ENCODE data around the gene PDILT.

Gene PDILT

DNA sequence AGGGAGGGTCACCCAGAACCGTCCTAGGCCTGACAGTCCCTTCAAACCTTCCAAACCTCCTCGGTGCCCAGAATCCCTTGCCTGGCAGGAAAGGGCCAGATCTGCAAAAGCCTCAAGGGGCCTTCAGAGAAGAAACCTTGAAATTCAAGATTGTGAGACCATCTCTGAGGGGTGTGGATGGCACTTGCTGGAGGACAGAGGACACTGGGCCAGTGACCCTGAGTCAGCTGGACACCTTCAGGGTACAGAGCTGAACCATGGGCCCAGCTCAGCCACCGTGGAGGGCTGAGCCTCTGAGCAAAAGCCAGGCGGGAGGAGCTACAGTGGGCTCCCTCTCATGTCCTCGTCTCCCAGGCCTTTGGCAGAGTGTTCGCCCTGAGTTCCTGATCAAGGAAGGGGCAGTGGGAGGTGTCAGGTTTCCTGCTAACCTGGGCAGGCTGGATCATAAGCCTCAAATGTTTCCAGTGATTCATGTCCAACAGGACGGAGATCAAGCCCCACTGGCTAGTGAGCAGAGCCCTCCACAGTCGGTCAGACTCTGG is 3.0 kb downstream of the PDILT start:
- DNase-seq: no peak

DNA sequence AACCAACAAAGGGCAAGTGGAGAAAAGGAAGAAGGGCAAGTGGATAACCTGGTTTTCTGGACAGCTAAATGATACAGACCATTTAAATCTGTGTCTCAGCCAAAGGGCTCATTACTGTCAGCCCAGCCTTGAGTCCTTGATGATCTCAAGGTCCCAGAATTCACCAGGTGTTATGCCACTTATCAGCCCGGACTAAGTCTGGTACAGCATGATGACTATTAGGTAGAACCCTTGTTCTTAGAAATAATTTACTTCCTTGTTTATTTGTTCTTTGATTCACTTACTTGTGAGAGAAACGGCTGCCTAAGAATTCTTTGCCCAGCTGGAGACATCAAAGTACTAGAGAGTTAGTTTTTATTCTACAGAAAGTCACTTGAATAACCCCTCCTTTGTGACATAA is 3.5 kb downstream of the PDILT start:
- DNase-seq: no peak

DNA sequence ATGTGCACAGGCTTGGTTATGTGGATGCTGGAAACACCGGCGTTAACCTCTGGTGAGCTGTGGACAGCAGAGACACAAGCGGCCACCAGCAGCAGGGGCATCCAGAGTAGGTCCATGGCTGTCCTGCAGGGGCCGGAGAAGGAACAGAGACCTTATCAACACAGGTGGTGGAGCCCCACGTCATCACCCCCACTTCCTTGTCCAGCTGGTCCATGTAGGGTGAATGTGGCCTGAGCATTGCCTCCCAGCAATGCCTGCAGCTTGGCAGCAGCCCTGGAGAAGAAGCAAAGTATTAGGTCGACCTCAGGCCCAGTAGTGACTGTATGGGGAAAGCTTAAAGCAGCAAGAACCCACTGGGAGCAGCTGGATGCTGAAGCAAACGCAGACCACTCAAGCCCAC is 5.4 kb downstream of the PDILT start:
- DNase-seq: no peak

DNA sequence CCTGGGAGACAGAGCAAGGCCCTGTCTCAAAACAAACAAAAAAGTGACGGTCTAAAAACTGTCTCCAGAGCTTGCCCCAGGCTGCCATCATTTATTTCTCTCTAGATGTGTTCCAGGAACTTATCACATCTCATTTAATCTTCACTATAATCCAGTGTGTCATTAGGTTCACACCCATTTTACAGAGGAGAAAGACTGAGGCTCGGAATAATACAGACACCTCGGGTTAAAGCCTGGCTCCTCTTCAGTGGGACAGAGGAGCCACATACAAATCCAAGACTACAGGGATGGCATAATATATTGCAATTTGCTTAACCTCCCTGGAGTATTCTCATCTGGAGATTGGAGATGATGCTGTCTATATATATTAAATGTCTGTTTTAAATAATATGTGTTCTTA is 5.9 kb downstream of the PDILT start:
- DNase-seq: no peak

DNA sequence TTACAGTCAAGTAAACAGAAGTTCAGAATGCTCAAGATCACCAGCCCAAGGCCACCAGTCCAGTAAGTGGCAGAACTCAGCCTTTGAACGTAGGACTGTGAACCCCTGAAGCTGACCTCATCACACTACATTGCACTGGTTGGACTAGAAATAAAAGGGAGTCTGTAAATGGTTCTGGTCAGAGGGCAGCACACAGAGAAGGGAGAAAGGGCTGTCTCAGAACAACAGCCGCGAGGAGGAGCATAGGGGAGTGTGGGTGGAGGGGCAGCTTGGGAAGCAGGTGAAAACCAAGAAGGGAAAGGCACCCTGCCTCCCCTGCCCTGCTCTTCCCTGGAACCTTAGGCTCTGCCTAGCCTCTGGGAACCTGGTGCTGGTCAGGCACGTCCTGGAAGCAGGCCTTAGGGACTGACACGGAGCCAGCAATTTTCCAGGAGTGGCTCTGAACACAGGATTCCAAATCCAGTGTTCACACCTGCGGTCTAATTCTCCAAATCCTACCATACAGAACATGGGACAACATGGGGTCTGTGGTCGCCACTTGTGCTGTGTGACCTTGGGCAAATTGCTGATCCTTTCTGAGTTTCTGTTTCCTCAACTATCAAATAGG is 7.0 kb downstream of the PDILT start:
- no peak for DNase-seq

DNA sequence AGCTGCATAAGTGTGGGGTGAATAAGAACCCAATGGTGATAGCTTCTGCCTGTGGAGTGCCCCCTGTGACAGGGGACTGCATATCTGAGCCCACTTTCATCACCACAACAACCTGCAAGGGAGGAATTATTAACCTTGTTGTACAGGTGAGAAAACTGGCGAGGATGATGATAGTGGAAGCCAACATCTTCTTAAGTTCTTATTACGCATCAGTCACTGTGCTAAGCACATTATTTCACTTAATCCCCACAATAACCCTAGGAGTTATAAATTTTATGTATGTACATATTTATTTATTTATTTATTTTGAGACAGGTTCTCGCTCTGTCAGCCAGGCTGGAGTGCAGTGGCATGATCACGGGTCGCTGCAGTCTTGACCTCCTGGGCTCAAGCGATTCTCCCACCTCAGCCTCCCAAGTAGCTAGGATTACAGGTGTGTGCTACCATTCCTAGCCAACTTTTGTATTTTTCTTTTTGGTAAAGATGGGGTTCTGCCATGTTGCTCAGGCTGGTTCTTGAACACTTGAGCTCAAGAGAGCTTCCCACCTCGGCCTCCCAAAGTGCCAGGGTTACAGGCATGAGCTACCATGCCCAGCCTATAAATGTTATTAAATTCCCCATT is 7.6 kb downstream of the PDILT start:
- no peak for DNase-seq

DNA sequence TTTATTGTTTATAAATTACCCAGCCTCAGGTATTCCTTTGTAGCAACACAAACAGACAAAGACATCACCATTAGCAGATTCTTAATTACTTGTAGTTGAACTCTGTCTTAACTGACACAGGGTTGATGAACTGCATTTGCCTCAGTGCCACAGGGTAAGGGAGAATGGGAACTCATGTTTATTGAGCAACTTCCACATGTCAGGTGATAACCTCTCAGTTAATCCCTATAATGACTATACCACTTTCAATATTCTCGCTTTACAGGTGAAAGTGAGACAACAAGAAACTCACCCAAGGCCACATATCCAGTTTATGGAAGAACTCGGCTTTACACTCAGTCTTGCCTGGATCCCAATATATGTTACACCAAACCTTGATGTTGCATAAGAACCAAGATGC is 8.6 kb downstream of the PDILT start:
- DNase-seq: no peak

DNA sequence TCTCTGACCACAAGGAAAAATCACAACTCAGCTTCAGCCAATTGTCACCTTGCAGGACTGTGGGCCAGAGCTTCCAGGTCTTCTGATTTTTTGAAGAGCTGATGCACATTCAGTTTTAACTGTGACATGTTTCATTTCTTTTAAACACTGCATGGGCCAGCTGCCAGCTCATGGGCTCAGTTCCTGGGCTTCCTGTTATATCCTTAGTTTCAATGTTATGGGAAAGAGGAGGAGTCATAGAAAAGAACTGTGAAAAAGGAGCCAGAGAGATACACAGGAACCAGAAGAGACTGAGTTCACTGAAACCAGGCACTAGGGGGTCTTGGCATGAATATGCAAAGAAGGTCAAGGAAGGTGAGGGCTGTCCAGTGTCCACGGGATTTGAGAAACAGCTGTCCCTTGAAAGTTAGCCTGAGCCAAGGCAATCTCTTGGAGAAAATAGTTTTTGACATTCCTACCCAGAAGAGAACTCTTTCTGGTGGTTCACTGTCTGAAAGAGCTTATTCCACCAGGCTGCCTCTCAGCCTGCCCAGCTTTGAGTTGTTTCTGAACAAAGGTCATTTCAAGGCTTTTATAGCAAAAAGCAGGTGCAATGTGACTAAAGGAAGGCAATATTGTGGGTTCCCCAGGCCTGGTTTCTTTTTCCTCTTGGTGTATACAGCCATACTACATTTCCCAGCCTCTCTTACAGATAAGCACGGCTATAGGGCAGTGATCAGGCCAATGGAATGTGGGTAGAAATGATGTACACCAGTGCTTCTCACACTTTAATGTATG is 10.5 kb downstream of the PDILT start:
- DNase-seq: no peak

DNA sequence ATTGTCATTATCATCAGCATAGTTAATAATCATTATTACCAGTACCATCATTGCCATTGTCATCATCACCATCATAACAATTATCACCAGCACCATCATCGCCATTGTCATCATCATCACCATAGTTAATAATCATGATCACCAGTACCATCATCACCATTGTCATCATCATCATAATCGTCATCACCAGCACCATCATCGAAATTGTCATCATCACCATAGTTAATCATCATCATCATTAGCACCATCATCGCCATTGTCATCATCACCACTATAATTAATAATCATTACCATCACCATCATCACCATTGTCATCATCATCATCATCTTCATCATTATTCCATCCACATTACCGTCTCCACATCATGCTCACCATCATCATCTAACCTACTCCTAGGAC is 13.5 kb downstream of the PDILT start:
- DNase-seq: no peak

DNA sequence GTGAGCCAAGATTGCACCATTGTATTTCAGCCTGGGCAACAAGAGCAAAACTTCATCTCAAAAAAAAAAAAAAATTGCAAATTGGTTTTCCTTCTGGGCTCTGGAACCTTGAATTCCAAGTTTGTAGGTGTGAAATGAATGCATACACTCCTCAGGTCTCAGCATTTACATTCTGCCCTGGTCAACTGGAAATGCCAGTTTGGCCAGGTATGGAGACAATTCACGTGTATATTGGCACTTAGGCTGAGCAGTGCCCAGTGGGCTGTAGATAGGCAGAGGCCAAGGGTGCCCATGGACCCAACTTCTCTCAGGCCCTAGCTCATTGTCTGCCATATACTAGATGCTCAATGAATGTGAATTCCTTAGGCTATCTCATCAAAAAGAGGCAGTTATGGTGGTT is 15.7 kb downstream of the PDILT start:
- no peak for DNase-seq

DNA sequence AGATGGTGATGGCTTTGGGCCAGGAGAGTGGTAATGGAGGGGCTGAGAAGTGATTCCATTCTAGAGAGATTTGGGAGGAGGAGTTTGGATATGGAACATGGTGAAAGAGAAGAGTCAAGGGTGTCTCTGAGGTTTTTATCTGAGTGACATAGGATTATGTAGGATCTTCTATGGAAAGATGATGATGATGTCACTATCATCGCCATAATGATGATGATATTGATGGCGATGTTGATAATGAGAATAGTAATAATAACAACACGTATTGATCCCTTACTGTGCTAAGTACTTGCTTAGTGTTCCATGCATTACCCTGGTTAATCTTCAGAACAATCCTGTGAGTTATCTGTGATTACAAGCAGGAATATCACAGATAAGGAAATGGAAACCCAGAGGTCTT is 16.6 kb downstream of the PDILT start:
- no peak for DNase-seq

DNA sequence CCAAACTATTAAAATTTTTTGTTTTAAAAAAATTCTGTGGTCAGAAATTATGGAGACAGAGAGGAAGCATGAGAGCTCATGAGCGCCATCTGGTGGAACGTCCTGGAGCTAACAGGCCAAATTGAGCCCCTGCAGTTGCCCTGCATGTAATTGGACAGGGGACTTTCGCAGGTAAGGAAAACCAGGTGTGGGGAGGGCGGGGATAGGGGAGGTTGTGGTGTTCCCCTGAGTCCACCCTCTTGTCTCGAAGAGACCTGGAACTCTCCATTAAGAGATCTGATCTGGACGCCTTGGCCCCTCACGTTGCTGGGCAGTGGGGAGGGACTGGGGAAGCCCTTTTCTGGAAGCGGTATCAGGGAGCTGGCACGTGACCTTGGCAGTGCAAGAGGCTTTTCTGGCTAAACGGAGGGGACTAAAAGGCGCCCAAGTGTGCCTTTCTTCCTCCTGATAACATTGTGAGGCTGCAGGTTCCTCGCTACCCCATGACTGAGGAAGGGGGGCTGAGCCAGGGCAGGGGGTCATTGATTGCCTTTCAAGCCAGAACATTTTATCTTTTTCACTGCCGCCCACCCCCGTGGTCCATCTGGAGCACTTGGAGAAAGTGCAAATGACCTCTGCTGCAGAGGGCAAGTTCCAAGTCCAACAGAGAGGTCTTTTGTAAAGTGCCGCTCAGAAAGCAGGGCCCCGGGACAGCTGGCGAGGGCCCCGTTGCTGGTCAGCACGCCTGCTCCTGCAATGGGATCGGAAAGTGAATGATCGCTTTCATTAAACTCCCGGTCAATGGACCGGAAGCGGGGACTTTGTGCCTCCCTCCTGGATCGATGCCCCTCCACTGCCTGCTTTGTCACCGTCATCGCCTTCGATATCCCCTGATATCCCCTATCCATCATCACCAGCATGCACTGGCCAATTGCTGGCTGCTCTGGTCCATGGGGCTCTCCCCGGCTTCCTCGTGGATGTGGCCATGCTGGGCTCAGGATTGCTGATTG is 18.4 kb downstream of the PDILT start:
- peak; percentile 29 for DNase-seq

DNA sequence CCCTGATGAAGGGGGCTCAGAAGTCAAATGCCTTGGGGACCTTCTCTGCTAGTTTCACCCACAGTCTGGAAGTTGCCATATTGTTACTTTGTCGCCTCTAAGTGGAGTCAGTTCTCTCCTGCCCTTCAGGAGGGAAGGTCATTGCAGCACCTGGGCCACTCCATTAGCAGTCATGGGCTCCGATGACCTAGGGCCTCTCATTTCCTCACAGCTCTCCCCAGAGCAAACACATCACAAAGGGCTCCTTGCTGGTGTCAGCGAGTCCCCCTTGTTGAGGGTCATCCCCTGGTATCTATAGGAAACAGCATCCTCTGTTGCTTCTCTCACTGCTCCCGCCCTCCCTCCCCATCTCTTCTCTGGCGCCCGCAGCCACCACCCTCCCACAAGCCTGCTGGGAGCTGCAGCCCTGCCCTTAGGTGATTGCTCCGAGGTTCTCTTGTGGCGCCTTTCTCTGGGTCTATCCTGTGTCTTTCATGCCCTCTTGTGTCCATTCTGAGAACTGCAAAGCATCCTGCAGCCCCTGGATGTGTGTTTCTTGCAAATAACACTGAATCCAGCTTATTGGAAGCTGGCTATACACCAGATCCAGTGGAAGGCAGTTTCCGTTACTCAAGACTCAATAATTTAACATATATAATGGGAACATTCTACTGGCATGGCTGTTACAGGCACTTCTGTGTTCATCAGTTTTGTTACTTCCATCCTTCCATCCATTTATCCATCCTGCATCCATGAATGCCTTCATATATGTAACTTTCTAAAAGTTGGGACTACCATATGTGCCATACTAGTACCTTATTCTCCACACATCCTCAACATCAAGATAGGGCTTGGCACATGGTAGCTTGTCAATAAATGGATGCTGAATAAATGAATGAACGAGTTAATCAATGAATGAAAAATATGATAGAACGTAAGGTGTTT is 21.2 kb downstream of the PDILT start:
- peak; percentile 42 for DNase-seq

DNA sequence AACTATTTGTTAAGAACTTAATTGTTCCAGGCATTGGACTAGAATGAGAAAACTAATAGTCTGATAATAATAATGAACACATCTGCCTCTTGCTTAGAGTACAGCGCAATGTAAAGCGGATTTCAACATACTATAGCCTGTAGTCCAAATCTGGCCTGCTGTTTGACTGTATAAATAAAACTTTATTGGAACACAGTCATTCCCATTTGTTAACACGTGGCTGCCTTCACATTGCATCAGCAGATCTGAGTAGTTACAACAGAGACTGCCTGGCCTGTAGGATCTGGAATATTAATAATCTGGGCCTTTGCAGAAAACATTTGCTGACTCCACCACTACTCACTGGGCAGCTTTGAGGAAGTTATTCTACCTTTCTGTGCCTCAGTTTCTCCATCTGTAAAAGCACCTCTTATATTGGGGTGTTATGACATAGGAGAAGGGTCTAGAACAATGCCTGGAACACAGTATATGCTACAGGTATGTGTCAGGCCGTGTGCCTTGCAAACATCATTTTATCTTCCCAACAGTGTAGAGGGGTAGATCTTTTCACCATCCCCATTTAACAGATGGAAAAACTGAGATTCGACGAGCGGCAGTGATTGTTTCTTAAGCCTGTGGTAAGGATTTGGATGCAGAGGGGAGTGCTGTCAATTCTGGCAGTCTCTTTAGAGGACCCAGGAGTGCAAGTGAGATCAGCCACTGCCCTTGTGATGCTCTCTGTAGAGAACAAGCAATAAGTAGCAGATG is 22.2 kb downstream of the PDILT start:
- DNase-seq: no peak

DNA sequence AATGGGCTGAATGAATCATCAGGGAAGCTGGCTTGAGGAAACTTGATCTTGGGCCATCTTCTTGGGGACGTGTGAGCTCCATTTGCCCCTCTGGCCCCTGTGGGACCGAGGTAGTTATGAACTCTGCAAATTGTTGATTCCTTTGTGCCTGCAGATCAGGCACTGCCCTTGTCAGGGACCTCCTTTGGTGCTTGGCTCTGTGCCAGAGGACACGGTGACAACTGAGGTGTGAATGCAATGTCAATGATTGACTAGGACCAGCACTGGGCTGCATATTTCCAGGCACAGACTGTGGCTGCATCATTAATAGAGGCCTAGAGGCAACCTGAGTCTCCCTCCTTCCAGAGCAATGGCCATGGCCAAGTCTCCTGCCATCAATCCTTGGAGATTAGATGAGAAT is 23.8 kb downstream of the PDILT start:
- DNase-seq: no peak

DNA sequence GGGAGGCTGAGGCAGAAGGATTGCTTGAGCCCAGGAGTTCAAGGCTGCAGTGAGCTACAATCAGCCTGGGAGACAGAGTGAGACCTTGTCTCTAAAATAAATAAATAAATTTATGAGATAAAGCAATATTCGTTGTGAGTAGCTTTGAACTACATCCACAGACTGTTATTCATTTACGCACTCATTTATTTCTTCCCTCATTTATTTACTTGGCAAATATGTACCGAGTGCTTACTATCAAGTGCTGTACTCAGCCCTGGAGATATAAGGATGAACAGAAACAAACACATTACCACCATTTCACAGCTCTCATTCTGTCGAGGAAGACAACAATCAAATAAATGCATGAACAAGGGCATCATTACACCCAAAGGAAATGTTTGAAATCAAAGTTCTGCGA is 27.4 kb downstream of the PDILT start:
- DNase-seq: no peak

DNA sequence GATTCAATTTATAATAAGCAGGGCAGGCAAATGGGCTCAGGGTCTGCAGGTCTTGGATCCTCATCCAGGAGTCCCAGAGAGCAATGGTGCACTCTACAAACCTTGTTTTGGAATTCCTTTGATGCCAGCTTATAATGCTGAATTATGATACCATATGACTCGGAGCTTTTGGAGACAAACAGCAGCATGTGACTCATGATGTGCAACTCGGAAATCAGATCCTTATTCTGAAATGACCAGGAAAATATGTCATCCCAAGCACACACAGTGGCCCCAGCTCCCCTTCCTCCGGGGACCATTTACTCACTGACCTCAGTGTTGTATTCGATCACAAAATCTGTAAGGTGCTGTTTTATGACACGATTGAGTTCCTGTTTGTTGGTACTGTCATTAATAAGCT is 31.8 kb downstream of the PDILT start:
- DNase-seq: no peak

DNA sequence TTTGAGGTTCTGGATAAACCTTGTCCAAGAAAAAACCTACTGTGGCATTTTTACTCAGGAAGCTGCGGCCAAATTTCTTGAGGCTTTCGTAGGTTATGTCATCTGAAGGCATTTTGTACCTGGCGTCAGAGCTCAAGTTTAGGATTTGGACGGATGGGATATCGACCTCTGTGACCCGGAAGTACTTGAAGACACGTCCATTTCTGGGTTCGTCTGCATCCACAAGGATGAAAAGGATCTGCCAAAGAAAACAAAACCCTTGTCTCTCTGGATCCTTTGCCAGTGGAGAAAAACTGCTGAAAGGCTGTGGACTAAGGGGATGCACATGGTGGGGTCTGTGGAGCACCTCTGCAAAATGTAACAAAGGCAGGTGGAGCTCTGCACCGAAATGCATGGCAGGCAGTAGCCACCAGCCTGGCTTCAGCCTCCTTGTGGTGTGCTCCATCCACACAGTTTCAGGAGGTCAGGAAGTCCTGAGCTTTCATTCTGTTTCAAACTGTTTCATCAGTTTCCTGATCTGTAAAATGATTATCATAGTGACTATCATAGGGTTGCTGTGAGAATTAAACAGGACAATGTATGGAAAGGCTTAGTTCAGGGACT is 35.0 kb downstream of the PDILT start:
- DNase-seq: no peak

DNA sequence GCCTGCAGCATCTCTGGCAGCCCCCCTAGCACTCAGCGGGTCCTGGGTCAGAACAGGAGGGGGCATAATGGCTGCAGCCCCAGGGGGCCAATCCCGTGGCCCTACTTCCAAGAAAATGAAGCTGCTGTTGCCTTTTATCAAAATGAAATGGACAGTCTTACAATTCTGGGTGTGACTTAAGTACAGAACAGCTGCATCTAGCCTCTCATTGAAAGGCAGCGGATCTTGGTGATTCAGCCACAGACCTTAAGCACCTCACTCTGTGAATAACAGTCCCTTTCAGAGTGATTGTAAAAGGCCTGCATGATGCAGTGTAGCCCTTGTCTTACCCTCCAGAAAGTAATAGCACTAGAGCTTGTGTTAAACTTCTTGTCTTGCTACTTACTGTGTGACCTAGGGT is 40.5 kb downstream of the PDILT start:
- no peak for DNase-seq

DNA sequence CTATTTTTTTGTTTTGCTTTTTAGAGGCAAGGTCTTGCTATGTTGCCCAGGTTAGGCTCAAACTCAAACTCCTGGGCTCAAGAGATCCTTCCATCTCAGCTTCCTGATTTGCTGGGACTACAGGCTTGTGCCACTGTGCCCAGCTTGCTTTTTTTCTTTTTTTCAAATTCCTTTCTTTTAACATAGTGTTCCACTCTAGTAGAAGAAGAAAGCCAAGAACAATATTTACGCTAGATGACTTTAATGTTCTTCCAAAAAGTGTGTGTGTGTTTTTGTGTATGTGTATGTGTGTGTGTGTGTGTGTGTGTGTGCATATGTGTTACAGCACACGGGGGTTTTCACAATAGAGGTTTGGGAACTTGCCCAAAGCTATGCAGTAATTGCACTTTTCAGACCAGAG is 41.3 kb downstream of the PDILT start:
- no peak for DNase-seq
